ENCODE data around the gene ALDH2.

Gene ALDH2

GRCh38 chr12:111753144-111753881 lies 13.4 kb upstream of the ALDH2 start (continued):
- TF ChIP-seq PATZ1 (CRISPR knock-in tag; IDR thresholded peaks at IDR 0.05; ENCODE audit: borderline replicate concordance), result no peak

- TF ChIP-seq TCF4 (CRISPR knock-in tag; IDR thresholded peaks at IDR 0.05; ENCODE audit: borderline replicate concordance), result no peak
- TF ChIP-seq ZFP30 (CRISPR knock-in tag; IDR thresholded peaks at IDR 0.05), result no peak
- no peak for TF ChIP-seq ZNF70 (CRISPR knock-in tag; IDR thresholded peaks at IDR 0.05)
- no peak for TF ChIP-seq PATZ1 (CRISPR knock-in tag; IDR thresholded peaks at IDR 0.05; ENCODE audit: borderline replicate concordance)
- no peak for TF ChIP-seq ZNF565 (CRISPR knock-in tag; conservative IDR thresholded peaks at IDR 0.05; ENCODE audit: low read depth)
- TF ChIP-seq ZFP3 (CRISPR knock-in tag; IDR thresholded peaks at IDR 0.05), result no peak
- no peak for TF ChIP-seq CSRNP3 (CRISPR knock-in tag; IDR thresholded peaks at IDR 0.05)
- no peak for TF ChIP-seq ARNTL (CRISPR knock-in tag; IDR thresholded peaks at IDR 0.05; ENCODE audit: borderline replicate concordance, low read depth)
- no peak for TF ChIP-seq SNAI2 (CRISPR knock-in tag; IDR thresholded peaks at IDR 0.05)
- no peak for TF ChIP-seq GLIS3 (CRISPR knock-in tag; IDR thresholded peaks at IDR 0.05)
- no peak for TF ChIP-seq ZNF8 (CRISPR knock-in tag; IDR thresholded peaks at IDR 0.05)
- no peak for TF ChIP-seq BACH2 (CRISPR knock-in tag; IDR thresholded peaks at IDR 0.05; ENCODE audit: borderline replicate concordance)
- TF ChIP-seq ESRRG (CRISPR knock-in tag; IDR thresholded peaks at IDR 0.05), result no peak
- no peak for TF ChIP-seq POU6F1 (CRISPR knock-in tag; IDR thresholded peaks at IDR 0.05; ENCODE audit: borderline replicate concordance, low read depth)
- ATAC-seq, result no peak
Observed at GRCh38 chr12:111754671-111755070, 12.1 kb upstream of the ALDH2 start.

GRCh38 chr12:111756196-111756595 lies 10.5 kb upstream of the ALDH2 start:
- ATAC-seq, result no peak
- TF ChIP-seq RARB (CRISPR knock-in tag; IDR thresholded peaks at IDR 0.05) (no peak), OSR1 (CRISPR knock-in tag; IDR thresholded peaks at IDR 0.05) (no peak), ZNF565 (CRISPR knock-in tag; conservative IDR thresholded peaks at IDR 0.05; ENCODE audit: low read depth) (no peak), ISL1 (CRISPR knock-in tag; IDR thresholded peaks at IDR 0.05) (no peak), ZNF8 (CRISPR knock-in tag; IDR thresholded peaks at IDR 0.05) (no peak), CREB5 (CRISPR knock-in tag; IDR thresholded peaks at IDR 0.05; ENCODE audit: low read depth) (no peak), BACH2 (CRISPR knock-in tag; IDR thresholded peaks at IDR 0.05; ENCODE audit: borderline replicate concordance) (no peak), PPARA (CRISPR knock-in tag; IDR thresholded peaks at IDR 0.05; ENCODE audit: borderline replicate concordance) (no peak), ZFP3 (CRISPR knock-in tag; IDR thresholded peaks at IDR 0.05) (no peak), GLIS3 (CRISPR knock-in tag; IDR thresholded peaks at IDR 0.05) (no peak), SNAI2 (CRISPR knock-in tag; IDR thresholded peaks at IDR 0.05) (no peak), TSHZ2 (CRISPR knock-in tag; IDR thresholded peaks at IDR 0.05) (no peak), CSDC2 (CRISPR knock-in tag; IDR thresholded peaks at IDR 0.05) (no peak), TOX (CRISPR knock-in tag; IDR thresholded peaks at IDR 0.05; ENCODE audit: borderline replicate concordance) (no peak), TCF4 (CRISPR knock-in tag; IDR thresholded peaks at IDR 0.05; ENCODE audit: borderline replicate concordance) (no peak), CSRNP3 (CRISPR knock-in tag; IDR thresholded peaks at IDR 0.05) (no peak), ARNTL (CRISPR knock-in tag; IDR thresholded peaks at IDR 0.05; ENCODE audit: borderline replicate concordance, low read depth) (no peak)
